IPS-15b (cell line): Measurements from ENCODE around the gene YIPF3.

Source experiments
- H3K27me3 ChIP-seq: one replicate; pipeline ENCODE4 v1.6.1; 2013; ENCODE audit warnings: low read length; ENCODE audit not compliant: control insufficient read depth, insufficient read depth
- H3K36me3 ChIP-seq: one replicate; pipeline ENCODE4 v1.6.1; 2013; ENCODE audit warnings: low read length; ENCODE audit not compliant: control insufficient read depth, insufficient read depth
- H3K4me1 ChIP-seq: one replicate; pipeline ENCODE4 v1.6.1; 2013; ENCODE audit warnings: mild to moderate bottlenecking, low read length; ENCODE audit not compliant: control insufficient read depth, insufficient read depth
- H3K4me3 ChIP-seq: one replicate; pipeline ENCODE4 v1.5.1; 2013; ENCODE audit warnings: low read depth, low read length
- H3K9ac ChIP-seq: one replicate; pipeline ENCODE4 v1.6.1; 2013; ENCODE audit warnings: low read depth, mild to moderate bottlenecking, low read length
- H3K9me3 ChIP-seq: one replicate; pipeline ENCODE4 v1.6.1; 2013; ENCODE audit warnings: mild to moderate bottlenecking, low read length; ENCODE audit not compliant: control insufficient read depth, insufficient read depth

Gene YIPF3

DNA sequence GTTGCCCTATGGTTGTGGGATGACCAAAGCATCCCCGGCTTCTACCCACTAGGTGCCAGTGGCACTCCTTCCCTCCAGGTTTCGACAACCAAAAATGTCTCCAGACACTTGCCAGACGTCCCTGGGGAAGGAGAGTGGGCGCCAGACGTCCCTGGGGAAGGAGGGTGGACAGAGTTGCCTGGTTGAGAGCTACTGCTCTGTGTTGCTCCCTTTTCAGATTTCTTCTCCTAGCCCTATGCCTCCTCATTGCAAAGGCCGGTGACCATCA, 19.7 kb downstream of the YIPF3 start:
- H3K4me1 ChIP-seq, result peaks cover 3% of the 10 kb centered on the region
- H3K9me3 ChIP-seq, result no peaks in the 10 kb centered on the region
- no peaks in the 10 kb centered on the region for H3K27me3 ChIP-seq
- H3K4me3 ChIP-seq, result no peak overlapping the region
- peaks cover 36% of the 10 kb centered on the region for H3K36me3 ChIP-seq
- H3K9ac ChIP-seq, result no peak overlapping the region

DNA sequence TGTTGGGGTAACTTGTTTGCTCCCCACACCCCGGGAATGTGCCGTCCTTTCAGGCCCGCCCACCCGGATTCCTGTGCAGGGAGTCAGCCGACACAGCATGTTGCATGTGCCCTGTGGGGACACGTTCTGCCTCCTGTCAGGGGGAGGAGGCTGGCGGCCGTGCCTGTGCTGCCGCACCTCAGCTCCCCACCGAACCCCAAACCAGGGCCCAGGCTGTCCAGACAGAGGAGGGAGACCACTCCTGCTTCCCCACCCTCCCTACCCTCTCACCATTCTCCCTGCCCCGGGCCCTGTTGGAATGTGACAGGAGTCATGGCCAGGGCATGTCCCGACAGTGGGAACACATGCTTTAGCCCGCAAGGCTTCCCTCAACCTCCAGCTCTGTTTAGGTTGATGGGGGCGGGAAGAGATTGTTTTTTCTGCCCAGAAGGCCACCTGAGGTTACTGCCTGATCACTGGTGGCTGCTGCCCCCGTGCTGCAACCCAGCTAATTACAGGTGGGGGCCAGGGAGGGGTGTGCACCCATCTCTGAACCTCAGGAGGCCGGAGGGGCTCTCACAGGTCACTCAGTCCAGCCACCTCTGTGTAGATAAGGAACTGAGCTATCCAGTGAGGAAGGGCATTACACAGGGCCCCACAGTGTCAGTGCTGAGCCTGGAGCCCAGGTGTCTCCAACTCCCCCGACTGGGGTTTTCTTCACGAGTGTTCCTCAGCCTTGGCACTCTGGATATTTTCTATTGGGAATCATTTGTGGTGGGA, 20.2 kb downstream of the YIPF3 start:
- H3K9me3 ChIP-seq, result no peaks in the 10 kb centered on the region
- peaks cover 34% of the 10 kb centered on the region for H3K36me3 ChIP-seq
- no peaks in the 10 kb centered on the region for H3K27me3 ChIP-seq
- H3K9ac ChIP-seq, result no peak overlapping the region
- peaks cover 3% of the 10 kb centered on the region for H3K4me1 ChIP-seq
- H3K4me3 ChIP-seq, result no peak overlapping the region

DNA sequence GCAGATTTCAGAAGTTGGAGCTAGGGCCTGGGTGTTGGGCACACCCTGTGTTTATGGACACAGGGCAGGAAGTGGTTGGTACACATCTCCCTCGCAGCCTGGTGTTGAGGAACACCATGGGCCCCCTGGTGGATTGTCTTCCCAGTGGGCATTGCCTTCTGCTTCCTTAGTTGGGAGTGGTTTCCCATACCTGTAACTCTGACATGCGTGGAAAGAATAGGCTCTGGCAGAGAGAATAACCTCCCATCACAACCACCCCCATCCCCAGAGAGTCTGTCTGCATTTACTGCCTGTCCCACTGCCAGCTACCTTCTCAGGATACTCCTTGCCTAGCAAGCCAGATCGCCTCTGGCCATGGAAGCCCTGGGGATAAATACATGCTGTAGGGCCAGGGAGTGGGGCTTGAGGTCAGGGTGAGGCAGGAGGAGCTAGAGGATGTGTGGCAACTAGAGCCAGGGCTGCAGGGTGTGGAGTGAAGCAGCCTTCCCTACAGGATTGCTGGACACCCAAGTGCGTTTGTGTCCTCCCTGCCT, 21.3 kb downstream of the YIPF3 start:
- Histone ChIP-seq H3K36me3 (peaks cover 28% of the 10 kb centered on the region), H3K9me3 (no peaks in the 10 kb centered on the region), H3K27me3 (no peaks in the 10 kb centered on the region), H3K4me1 (peaks cover 3% of the 10 kb centered on the region), H3K9ac (peak overlapping the region; percentile 9), H3K4me3 (no peak overlapping the region)

DNA sequence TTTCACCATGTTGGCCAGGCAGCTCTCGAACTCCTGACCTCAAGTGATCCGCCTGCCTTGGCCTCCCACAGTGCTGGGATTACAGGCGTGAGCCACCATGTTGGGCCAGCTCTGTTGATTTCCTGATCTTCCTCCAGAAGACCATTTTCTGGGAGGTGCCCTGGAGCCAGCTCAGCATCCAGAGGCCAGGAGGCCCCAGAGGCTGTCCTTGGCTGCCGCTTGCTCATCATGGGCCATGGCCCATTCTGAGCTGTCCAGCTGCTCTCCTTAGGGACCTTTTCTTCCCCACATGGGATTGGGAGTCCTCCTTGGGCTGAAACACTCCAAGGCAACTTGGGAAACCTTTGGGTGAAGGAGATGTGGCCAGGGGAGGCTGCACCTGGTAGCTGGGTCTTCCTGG, 22.0 kb downstream of the YIPF3 start:
- Histone ChIP-seq H3K4me3 (no peak overlapping the region), H3K4me1 (peaks cover 3% of the 10 kb centered on the region), H3K36me3 (peaks cover 23% of the 10 kb centered on the region), H3K9ac (no peak overlapping the region), H3K27me3 (no peaks in the 10 kb centered on the region), H3K9me3 (no peaks in the 10 kb centered on the region)

DNA sequence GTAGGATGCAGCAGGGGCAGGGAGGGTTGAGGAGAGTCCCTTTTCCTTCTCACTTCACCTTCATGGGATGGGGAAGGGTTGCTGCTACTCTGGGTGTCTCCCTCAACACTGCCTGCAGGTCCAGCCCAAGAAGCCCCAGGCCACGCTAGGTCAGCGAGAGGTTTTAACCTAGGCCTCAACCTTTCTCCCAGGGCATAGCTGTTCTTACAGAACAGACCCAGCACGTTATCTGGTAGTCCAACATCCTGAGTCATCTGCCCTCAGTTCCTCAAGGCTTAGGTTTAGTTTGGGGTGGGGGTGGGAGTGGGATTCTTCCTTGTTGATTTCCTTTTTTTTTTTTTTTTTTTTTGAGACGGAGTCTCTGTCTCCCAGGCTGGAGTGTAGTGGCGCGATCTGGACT, 22.4 kb downstream of the YIPF3 start:
- no peak overlapping the region for H3K9ac ChIP-seq
- no peak overlapping the region for H3K4me3 ChIP-seq
- H3K27me3 ChIP-seq, result no peaks in the 10 kb centered on the region
- H3K4me1 ChIP-seq, result peaks cover 3% of the 10 kb centered on the region
- H3K9me3 ChIP-seq, result no peaks in the 10 kb centered on the region
- peaks cover 18% of the 10 kb centered on the region for H3K36me3 ChIP-seq

DNA sequence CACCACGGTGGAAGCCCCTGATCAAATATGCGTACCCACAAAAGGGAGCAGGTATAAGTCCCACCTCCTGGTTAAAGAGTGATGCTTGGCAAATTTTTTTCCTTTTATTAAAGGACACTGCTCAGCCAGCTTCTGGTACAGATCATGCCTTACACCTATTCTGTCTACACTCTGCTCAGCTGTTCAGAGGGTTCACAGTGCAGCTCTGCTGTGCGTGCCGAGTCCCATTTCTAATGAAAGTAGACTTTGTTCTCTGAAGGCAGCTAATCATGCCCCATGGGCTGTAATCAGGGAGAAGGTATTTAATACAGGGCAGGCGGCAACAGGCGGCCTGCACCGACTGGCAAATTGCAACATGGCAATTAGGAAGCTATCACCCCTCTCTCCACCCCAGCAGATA, 22.9 kb downstream of the YIPF3 start:
- no peak overlapping the region for H3K4me3 ChIP-seq
- peaks cover 3% of the 10 kb centered on the region for H3K4me1 ChIP-seq
- H3K36me3 ChIP-seq, result peaks cover 13% of the 10 kb centered on the region

DNA sequence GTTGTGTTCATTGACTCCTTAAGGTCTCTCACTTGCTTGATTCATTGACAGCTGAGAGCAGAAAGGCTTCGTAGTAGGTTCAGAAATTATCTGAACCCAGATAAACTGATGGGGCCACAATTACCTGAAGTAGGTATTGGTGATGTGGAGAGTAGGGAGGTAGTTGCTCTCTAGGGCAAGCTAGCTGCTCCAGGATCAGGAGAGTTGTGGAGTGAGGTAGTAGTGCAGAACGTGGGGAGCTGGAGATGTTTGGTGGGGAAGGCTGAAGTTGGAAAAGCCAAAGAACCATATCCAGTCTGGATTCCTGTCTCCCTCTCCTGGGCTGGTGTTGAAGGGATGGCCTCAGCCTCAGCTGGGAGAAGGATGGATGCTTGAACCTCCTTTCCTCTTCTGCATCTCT, 23.5 kb downstream of the YIPF3 start:
- H3K4me3 ChIP-seq, result no peak overlapping the region
- peaks cover 9% of the 10 kb centered on the region for H3K36me3 ChIP-seq
- H3K9ac ChIP-seq, result no peak overlapping the region
- no peaks in the 10 kb centered on the region for H3K27me3 ChIP-seq
- H3K9me3 ChIP-seq, result no peaks in the 10 kb centered on the region
- peaks cover 3% of the 10 kb centered on the region for H3K4me1 ChIP-seq

More for the DNA sequence above, 22.9 kb downstream of the YIPF3 start:
- H3K9me3 ChIP-seq, result no peaks in the 10 kb centered on the region
- no peak overlapping the region for H3K9ac ChIP-seq
- no peaks in the 10 kb centered on the region for H3K27me3 ChIP-seq

DNA sequence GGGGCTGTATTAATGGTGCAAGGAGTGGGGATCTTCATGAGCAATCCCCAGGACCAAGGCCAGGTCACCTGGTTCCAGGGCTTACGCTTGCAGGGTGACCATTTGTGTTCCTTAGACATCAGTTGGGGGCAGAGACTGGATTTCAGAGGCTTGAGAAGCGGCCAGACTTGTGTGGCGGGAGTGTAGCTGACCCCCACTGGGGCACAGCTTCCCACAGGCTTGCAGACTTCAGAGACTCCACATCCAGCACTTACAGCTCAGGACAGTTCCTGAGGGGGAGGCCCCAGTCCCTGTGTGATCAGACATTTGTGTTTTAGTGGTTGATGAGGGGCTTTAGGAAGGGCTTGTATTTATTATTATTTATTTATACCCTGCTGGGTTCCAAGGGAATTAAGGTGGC, 24.1 kb downstream of the YIPF3 start:
- Histone ChIP-seq H3K4me1 (peaks cover 3% of the 10 kb centered on the region), H3K36me3 (peaks cover 5% of the 10 kb centered on the region), H3K9ac (no peak overlapping the region), H3K27me3 (no peaks in the 10 kb centered on the region), H3K4me3 (no peak overlapping the region), H3K9me3 (no peaks in the 10 kb centered on the region)

DNA sequence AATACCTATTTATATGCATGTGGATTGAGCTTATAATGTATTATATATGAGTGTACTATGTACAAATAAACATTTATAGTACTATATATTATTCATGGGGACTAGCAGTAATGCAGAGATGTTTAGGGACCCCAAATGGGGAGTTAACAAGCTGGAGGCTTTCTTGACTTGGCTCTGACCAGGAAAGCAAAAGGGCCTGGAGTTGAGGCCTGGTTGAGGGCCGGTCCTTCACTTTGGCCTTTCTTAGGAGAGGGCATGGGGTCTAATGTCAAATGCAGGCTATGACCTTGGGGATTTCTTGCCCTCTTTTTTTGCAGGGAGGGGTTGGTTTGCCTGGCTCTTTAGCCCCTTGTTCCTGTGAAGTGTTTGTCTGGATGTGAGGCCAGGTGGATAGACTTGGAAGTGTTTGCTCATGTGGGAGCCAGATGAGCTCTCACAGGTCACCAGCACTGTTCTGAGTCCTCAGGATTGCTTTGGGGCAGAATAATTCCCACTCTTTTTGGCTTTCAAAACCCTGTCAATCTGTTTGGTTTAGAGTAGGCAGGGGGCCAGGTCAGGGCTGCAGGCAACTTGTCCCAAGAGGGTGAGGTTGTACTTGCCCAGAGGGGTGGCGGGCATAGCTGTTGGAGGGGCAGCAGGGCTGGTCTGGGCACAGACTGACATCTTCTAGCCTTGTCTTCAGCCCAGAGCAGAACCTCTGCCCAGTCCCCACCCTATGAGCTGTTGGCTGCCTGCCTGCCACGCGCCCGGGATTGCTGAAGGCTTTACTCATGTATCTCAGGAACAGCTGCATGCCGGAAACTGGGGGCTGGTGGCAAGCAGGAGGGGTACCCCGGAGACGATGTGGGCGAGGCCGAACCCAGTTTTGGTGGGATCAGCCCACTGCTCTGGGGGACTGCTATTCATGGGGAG, 24.7 kb downstream of the YIPF3 start:
- Histone ChIP-seq H3K4me1 (peaks cover 3% of the 10 kb centered on the region), H3K36me3 (no peaks in the 10 kb centered on the region), H3K27me3 (no peaks in the 10 kb centered on the region), H3K9ac (no peak overlapping the region), H3K4me3 (no peak overlapping the region), H3K9me3 (no peaks in the 10 kb centered on the region)

DNA sequence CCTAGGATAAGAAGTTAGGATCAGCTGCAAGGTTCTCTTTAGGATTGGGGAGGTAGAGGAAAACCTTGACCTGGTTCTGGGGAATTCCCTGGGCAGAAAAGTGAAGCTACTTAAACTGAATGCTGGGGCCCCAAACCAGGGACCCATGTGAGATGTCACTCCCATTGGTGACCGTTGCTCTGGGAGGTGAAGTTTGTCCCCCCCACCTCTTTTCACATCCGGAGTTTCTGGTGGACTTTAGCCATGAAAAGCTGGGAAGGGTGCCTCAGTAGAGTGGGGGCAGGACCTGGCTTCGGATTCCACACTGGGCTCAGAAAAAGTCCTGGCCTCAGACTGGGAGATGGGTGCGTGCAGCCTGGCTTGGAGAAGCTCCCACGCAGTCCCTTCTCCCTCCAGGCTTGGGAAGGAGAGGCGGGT, 26.2 kb downstream of the YIPF3 start:
- Histone ChIP-seq H3K9ac (no peak overlapping the region), H3K4me1 (no peaks in the 10 kb centered on the region), H3K36me3 (no peaks in the 10 kb centered on the region), H3K27me3 (no peaks in the 10 kb centered on the region), H3K4me3 (no peak overlapping the region), H3K9me3 (no peaks in the 10 kb centered on the region)

DNA sequence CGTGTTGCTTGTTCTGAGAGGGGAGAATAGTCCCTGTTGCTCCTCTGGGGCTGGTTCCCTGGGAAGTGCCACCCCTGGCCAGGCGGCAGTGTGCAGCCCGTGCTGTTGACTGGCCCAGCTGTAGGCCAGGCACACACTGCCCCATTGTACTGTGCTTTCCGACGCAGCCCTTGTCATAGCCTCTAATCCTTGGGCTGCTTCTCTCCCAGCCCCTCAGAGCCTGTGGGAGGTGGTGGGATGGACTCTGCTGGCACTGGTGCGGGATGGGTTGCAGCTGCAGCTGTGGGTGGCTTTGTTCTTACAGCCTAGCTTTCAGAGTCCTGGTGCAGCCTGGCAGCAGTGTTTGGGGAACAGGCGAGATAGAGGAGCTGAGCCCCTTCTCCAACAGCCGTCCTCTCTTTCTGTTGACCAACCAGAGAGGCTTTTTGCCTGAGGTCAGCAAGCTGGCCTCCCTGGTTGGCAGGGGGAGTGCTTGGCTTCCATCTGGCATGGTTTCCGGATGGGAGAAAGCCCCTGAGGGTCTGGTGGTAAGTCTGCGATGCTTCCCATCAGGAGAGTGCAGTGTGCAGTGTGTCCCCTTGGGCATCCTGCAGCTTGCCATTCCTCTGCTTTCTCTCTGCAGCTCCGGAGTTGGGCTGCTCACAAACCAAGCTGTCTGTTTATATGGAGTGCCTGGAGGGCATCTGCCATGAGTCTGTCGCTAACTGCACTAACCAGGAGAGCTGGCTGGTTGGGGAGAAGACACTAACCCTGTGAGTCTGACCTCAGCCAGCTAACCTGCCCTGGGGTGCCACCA, 27.3 kb downstream of the YIPF3 start:
- H3K36me3 ChIP-seq, result no peaks in the 10 kb centered on the region
- H3K27me3 ChIP-seq, result no peaks in the 10 kb centered on the region
- H3K9me3 ChIP-seq, result no peaks in the 10 kb centered on the region
- no peak overlapping the region for H3K9ac ChIP-seq
- H3K4me3 ChIP-seq, result no peak overlapping the region
- H3K4me1 ChIP-seq, result no peaks in the 10 kb centered on the region
